SH-SY5Y (cell line): ENCODE measurements around the gene ACIN1.

ENCODE experiments used
- GATA2 ChIP-seq: IDR thresholded peaks from 2 replicates; pipeline ENCODE4 v1.6.1; 2011; ENCODE audit warnings: mild to moderate bottlenecking, low read depth, low read length
- GATA3 ChIP-seq: IDR thresholded peaks from 2 replicates; pipeline ENCODE4 v1.6.1; 2011; ENCODE audit warnings: low read depth, mild to moderate bottlenecking, low read length, moderate library complexity

ACIN1 gene

GRCh38 chr14:23043754-23044153 lies 51.2 kb downstream of the ACIN1 start:
- TF ChIP-seq GATA2, result no peak
- no peak for TF ChIP-seq GATA3

GRCh38 chr14:23043145-23043544 lies 51.8 kb downstream of the ACIN1 start:
- TF ChIP-seq GATA2 (no peak), GATA3 (no peak)

GRCh38 chr14:23042162-23042965 lies 52.6 kb downstream of the ACIN1 start, which contains the start of gene PSMB11:
Gene PSMB11 (plus strand): TSS chr14:23042212. CDS start chr14:23042226, 14 bp downstream.
- TF ChIP-seq GATA2 (no peak), GATA3 (no peak)

- TF ChIP-seq GATA3, result no peak
- TF ChIP-seq GATA2, result no peak
Observed at GRCh38 chr14:23041729-23042128, 53.2 kb downstream of the ACIN1 start.

GRCh38 chr14:23040100-23040499 lies 54.8 kb downstream of the ACIN1 start:
- TF ChIP-seq GATA3 (no peak), GATA2 (no peak)

GRCh38 chr14:23035303-23036144 lies 59.4 kb downstream of the ACIN1 start:
- TF ChIP-seq GATA3 (no peak), GATA2 (no peak)

GRCh38 chr14:23034498-23035302 lies 60.2 kb downstream of the ACIN1 start, which contains the start of gene PSMB5:
Gene PSMB5 (minus strand): TSS chr14:23034900. CDS start chr14:23034881, 19 bp downstream.
- TF ChIP-seq GATA2, result no peak
- TF ChIP-seq GATA3, result no peak

GRCh38 chr14:23033801-23034497 lies 61.0 kb downstream of the ACIN1 start:
- TF ChIP-seq GATA3 (no peak), GATA2 (no peak)

- TF ChIP-seq GATA2 (no peak), GATA3 (no peak)
Observed at GRCh38 chr14:23033251-23033727, 61.6 kb downstream of the ACIN1 start.

GRCh38 chr14:23030936-23031335 lies 64.0 kb downstream of the ACIN1 start:
- TF ChIP-seq GATA2 (no peak), GATA3 (no peak)

- no peak for TF ChIP-seq GATA3
- no peak for TF ChIP-seq GATA2
Observed at GRCh38 chr14:23028799-23029198, 66.1 kb downstream of the ACIN1 start.

GRCh38 chr14:23025151-23025814 lies 69.7 kb downstream of the ACIN1 start:
- TF ChIP-seq GATA2 (no peak), GATA3 (no peak)
